Smooth muscle cell (in vitro differentiated cells): ENCODE data around the gene AHNAK. TPM values are rescaled to one million over a fixed set of nuclear protein-coding genes. Genes with fewer than 3 reads are reported as not detected.

Experiments used
- DNase-seq: peaks from one replicate; lab custom pipeline; 2025; ENCODE audit not compliant: unreplicated experiment; lab: John Stamatoyannopoulos, UW
- H2AFZ ChIP-seq: fragments of 200-600 bp; sonication (generic); 2 replicates; pipeline ENCODE4 v1.6.0; 2016; ENCODE audit warnings: antibody characterized with exemption, low read depth, mild to moderate bottlenecking
- H3F3A ChIP-seq: fragments of 200-600 bp; sonication (generic); 2 replicates; pipeline ENCODE4 v1.6.0; 2017; ENCODE audit warnings: antibody characterized with exemption, low read depth
- H3K27ac ChIP-seq: fragments of 200-600 bp; sonication (generic); 2 replicates; pipeline ENCODE4 v1.5.1; 2016; ENCODE audit warnings: low read depth, mild to moderate bottlenecking
- H3K27me3 ChIP-seq: fragments of 200-600 bp; sonication (generic); 2 replicates; pipeline ENCODE4 v1.6.1; 2016; ENCODE audit warnings: low read depth, mild to moderate bottlenecking
- H3K36me3 ChIP-seq: fragments of 200-600 bp; sonication (generic); 2 replicates; pipeline ENCODE4 v1.5.1; 2016; ENCODE audit warnings: low read depth
- H3K4me1 ChIP-seq: fragments of 200-600 bp; sonication (generic); 2 replicates; pipeline ENCODE4 v1.5.1; 2016; ENCODE audit warnings: low read depth
- H3K4me2 ChIP-seq: fragments of 200-600 bp; sonication (generic); 2 replicates; pipeline ENCODE4 v1.6.0; 2016; ENCODE audit warnings: mild to moderate bottlenecking
- H3K4me3 ChIP-seq: fragments of 200-600 bp; sonication (generic); 2 replicates; pipeline ENCODE4 v1.5.1; 2016; ENCODE audit warnings: mild to moderate bottlenecking
- H3K79me2 ChIP-seq: fragments of 200-600 bp; sonication (generic); 2 replicates; pipeline ENCODE4 v1.6.0; 2016; ENCODE audit warnings: low read depth, mild to moderate bottlenecking
- H3K9ac ChIP-seq: fragments of 200-600 bp; sonication (generic); 2 replicates; pipeline ENCODE4 v1.6.0; 2016; ENCODE audit warnings: low read depth
- H3K9me3 ChIP-seq: fragments of 200-600 bp; sonication (generic); replicated peaks from 2 replicates; pipeline ENCODE4 v1.5.1; 2016; ENCODE audit warnings: low read depth
- H4K20me1 ChIP-seq: fragments of 200-600 bp; sonication (generic); 2 replicates; pipeline ENCODE4 v1.6.0; 2016; ENCODE audit warnings: low read depth
- WGBS: methylation state at CpG from one replicate; pipeline ENCODE4 v1.1.7; 2016; ENCODE audit warnings: low lambda C conversion rate; 5-methylcytosine and 5-hydroxymethylcytosine counted together
- polyA plus RNA-seq: library from polyadenylated mRNA; unstranded; fragments of >200 nt; fragmentation: Nextera tagmentation; extraction: Ambion mirVana; gene quantifications from 2 replicates; pipeline ENCODE4 v1.2.1, GENCODE V29; 2016
- total RNA-seq: library from RNA; depleted of rRNA; stranded (reverse); fragments of >200 nt; gene quantifications from 2 replicates; pipeline ENCODE4 v1.2.3, GENCODE V29; 2014
- TF ChIP-seq, protein P1 (sequence below): fragments of 200-600 bp; sonication (generic); IDR thresholded peaks from 2 replicates; pipeline ENCODE4 v1.5.1; 2017; ENCODE audit warnings: borderline replicate concordance, mild to moderate bottlenecking, antibody characterized with exemption; ENCODE audit not compliant: insufficient read depth, poor library complexity, severe bottlenecking

Gene AHNAK
- total and polyA plus RNA-seq, 2 experiments from 2014 or later, result 27.2 to 229 TPM

DNA sequence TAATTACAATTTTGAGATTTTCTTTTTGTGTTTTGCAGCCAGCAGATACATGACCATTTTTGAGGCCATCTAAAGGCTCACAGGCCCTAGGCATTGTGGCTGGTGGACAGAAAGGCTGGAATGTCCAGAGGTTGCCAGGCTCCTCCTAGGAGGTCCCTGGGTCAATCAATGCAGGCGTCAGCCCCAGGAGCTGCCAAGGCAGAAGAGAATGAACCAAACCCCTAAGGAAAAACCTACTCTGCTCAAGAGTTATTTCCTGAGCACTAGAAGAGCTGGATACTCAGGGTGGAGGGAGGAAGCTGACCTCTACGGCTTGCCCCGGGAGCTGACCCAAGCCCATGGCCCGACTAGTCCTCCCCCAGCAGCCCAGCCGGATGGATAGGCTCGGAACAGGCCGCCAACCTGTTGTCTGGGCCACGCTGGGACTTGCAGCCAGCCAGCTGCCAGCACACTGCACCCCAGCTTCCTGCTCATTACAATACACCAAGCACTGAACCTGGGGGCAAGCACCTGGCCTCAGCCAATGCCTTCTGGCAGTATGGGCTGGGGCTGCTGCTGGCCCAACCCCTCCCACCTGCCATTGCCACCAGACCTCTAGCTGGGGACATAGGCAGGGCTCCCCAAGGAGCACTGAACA, 133.4 kb downstream of the AHNAK start:
- H3K4me3 ChIP-seq, result no peak overlapping the region
- no peaks in the 10 kb centered on the region for H3K27me3 ChIP-seq
- no peaks in the 10 kb centered on the region for H4K20me1 ChIP-seq
- no peak overlapping the region for H3K27ac ChIP-seq
- no peak overlapping the region for H3K4me2 ChIP-seq
- DNase-seq, result no peak
- no peaks in the 10 kb centered on the region for H3K9me3 ChIP-seq
- H3F3A ChIP-seq, result no peaks in the 10 kb centered on the region
- no peaks in the 10 kb centered on the region for H3K4me1 ChIP-seq
- TF ChIP-seq, protein P1, sequence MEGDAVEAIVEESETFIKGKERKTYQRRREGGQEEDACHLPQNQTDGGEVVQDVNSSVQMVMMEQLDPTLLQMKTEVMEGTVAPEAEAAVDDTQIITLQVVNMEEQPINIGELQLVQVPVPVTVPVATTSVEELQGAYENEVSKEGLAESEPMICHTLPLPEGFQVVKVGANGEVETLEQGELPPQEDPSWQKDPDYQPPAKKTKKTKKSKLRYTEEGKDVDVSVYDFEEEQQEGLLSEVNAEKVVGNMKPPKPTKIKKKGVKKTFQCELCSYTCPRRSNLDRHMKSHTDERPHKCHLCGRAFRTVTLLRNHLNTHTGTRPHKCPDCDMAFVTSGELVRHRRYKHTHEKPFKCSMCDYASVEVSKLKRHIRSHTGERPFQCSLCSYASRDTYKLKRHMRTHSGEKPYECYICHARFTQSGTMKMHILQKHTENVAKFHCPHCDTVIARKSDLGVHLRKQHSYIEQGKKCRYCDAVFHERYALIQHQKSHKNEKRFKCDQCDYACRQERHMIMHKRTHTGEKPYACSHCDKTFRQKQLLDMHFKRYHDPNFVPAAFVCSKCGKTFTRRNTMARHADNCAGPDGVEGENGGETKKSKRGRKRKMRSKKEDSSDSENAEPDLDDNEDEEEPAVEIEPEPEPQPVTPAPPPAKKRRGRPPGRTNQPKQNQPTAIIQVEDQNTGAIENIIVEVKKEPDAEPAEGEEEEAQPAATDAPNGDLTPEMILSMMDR, result no peak
- H2AFZ ChIP-seq, result no peak overlapping the region
- no peaks in the 10 kb centered on the region for H3K36me3 ChIP-seq
- H3K9ac ChIP-seq, result no peak overlapping the region
- no peaks in the 10 kb centered on the region for H3K79me2 ChIP-seq
- 92% methylated on average over 7 of the region's 8 CpGs for WGBS

DNA sequence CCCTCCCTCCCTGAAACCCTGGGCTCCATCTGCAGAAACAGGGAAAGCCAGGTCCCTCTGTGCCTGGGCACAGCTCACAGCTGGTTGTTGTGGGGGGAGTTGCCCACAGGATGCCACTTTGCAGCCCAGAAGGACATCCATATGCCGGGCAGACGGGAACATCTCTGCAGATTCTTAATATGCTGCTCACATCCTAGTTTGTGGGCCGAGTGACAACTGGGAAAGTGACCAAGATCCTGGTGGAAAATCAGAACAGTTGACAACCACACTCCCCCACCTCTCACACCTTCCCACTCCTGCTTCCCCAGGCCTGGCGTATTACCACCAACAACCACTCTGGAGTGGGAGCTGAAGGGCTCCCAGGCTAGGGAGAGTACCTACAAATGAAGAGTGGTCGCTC, 135.1 kb downstream of the AHNAK start:
- Histone ChIP-seq H4K20me1 (no peaks in the 10 kb centered on the region), H3K27me3 (no peaks in the 10 kb centered on the region), H3K27ac (no peak overlapping the region), H3K79me2 (no peaks in the 10 kb centered on the region), H3K4me3 (no peak overlapping the region), H3F3A (no peaks in the 10 kb centered on the region), H3K4me1 (no peaks in the 10 kb centered on the region), H3K4me2 (no peak overlapping the region), H3K9me3 (no peaks in the 10 kb centered on the region), H2AFZ (no peak overlapping the region), H3K9ac (no peak overlapping the region), H3K36me3 (no peaks in the 10 kb centered on the region)
- TF ChIP-seq, protein P1, result no peak
- DNase-seq, result no peak
- WGBS, result 94% methylated on average over 5 of the region's 5 CpGs

DNA sequence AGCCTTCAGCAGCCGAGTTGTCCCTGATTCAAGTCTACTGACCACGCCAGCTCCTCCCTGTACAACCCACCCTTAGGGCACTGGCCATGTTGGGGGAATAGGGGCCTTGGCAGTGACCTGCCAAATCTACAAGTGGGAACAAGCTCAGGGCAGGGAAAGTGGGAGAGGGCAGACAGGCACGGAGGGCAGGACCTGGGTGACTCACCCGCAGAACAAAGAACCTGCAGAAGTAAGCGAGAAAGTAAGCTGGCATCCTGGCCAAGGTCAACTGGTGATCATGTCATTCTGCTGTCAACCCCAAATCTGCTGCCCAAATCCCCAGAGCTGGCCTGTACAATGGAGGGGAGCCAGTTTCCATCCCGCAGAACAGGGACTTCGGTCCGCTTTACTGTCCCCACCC, 135.6 kb downstream of the AHNAK start:
- H3K9ac ChIP-seq, result no peak overlapping the region
- no peaks in the 10 kb centered on the region for H4K20me1 ChIP-seq
- H3K4me3 ChIP-seq, result no peak overlapping the region
- no peak overlapping the region for H3K27ac ChIP-seq
- no peaks in the 10 kb centered on the region for H3K9me3 ChIP-seq
- no peaks in the 10 kb centered on the region for H3F3A ChIP-seq
- no peak overlapping the region for H3K4me2 ChIP-seq
- no peak for DNase-seq
- no peaks in the 10 kb centered on the region for H3K36me3 ChIP-seq
- no peaks in the 10 kb centered on the region for H3K79me2 ChIP-seq
- WGBS, result 87% methylated on average over 8 of the region's 8 CpGs
- no peak overlapping the region for H2AFZ ChIP-seq
- no peaks in the 10 kb centered on the region for H3K4me1 ChIP-seq
- no peaks in the 10 kb centered on the region for H3K27me3 ChIP-seq
- TF ChIP-seq, protein P1, result no peak

DNA sequence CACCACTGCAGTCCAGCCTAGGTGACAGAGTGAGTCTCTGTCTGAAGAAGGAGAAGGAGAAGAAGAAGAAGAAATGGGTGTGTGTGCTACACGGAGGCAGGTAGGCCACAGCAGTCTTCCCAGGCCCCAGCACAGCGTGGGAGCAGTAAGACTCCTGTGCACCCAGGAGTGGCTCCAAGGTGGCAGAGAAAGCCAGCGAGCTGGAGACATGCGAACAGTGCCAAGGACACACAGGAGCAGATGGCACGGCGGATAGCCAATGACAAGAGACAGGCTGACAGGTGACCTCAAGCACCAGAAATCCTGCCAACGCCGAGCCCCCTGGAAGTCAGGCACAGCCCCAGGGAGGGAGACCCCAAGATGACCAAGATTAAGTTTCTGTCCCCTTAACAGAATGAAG, 136.8 kb downstream of the AHNAK start:
- TF ChIP-seq, protein P1, result no peak

More for the DNA sequence above, 136.8 kb downstream of the AHNAK start:
- Histone ChIP-seq H3K4me2 (no peak overlapping the region), H3K36me3 (no peaks in the 10 kb centered on the region), H3K79me2 (no peaks in the 10 kb centered on the region), H3K4me1 (no peaks in the 10 kb centered on the region), H3K27me3 (no peaks in the 10 kb centered on the region), H3K9ac (no peak overlapping the region), H2AFZ (no peak overlapping the region), H4K20me1 (no peaks in the 10 kb centered on the region), H3K9me3 (no peaks in the 10 kb centered on the region), H3K4me3 (no peak overlapping the region), H3K27ac (no peak overlapping the region), H3F3A (no peaks in the 10 kb centered on the region)
- WGBS, result 93% methylated on average over 8 of the region's 8 CpGs
- DNase-seq, result no peak
